T-helper 1 cell treated with Interleukin-12 subunit alpha and Interleukin-12 subunit beta and Interleukin-4 antibody, amounts not matched to agents 30 ng/mL and 1 ng/mL, for 36 hours (primary cell): ENCODE results near the gene SLC25A30. TPM values are rescaled to one million over a fixed set of nuclear protein-coding genes. Genes with fewer than 3 reads are reported as not detected.
"Not testable (repeated sequence)": the region's sequence is repeated elsewhere in the genome, so short reads cannot be mapped to it uniquely, and the experiment has no call there.

Source experiments
- intact Hi-C: fragments of 100-400 bp; cut with micrococcal nuclease; formaldehyde crosslinking; loops from one replicate; pipeline ENCODE4 v1.15.1; 2024
- total RNA-seq: library from RNA; stranded (reverse); gene quantifications from 2 replicates; pipeline ENCODE4 v1.2.3, GENCODE V29; 2022

The SLC25A30 gene
- total RNA-seq, 1 donor from 2014 or later: 22.6 TPM

DNA sequence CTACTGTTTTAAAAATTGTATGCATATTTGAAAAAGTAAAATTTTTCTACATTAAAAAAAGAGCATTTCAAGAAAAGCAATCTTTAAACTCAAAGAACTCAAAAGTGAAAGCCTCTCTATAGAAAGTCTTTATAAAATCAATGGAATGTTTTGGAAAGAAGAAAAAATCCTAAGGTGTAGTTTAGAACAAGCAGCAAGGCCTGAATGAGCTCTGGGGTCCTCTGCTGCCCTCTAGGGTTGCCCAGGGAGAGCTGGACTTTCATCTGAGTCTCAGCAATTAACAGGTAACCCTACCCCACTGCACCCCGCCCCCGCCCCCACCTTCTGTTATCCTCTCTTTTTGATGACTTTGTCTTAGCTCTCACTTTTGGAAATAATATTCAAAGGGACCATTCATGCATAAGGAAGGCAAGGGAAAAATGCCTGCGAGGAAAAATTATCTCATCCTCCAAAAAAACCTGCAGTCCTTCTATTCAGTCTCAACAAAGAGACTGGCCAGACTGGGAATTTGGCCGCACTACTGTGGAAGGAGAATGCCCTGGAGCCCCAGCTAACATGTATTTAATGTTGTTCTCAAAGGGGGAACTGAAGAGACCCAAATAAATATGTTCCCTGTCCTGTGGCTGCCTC lies 24.1 kb downstream of the SLC25A30 start:
- intact Hi-C loops: loop anchor here (1.0 to 10.0 kb wide), 3 partner anchors 85 to 781 kb away; no protein-coding TSS in a partner anchor

GRCh38 chr13:45392811-45393210 lies 25.4 kb downstream of the SLC25A30 start:
- intact Hi-C loops: loop anchor here (10.0 kb wide), 1 partner anchor 782 kb away; no protein-coding TSS in a partner anchor

- intact Hi-C loops: loop anchor here (10.0 kb wide), 1 partner anchor 783 kb away; no protein-coding TSS in a partner anchor
Measured at GRCh38 chr13:45391926-45392325, 26.2 kb downstream of the SLC25A30 start.

- intact Hi-C loops: loop anchor here (10.0 kb wide), 1 partner anchor 784 kb away; no protein-coding TSS in a partner anchor
Measured at GRCh38 chr13:45391128-45391527, 27.0 kb downstream of the SLC25A30 start.

GRCh38 chr13:45390348-45390747 lies 27.8 kb downstream of the SLC25A30 start:
- intact Hi-C loops: loop anchor here (10.0 kb wide), 1 partner anchor 784 kb away; no protein-coding TSS in a partner anchor

DNA sequence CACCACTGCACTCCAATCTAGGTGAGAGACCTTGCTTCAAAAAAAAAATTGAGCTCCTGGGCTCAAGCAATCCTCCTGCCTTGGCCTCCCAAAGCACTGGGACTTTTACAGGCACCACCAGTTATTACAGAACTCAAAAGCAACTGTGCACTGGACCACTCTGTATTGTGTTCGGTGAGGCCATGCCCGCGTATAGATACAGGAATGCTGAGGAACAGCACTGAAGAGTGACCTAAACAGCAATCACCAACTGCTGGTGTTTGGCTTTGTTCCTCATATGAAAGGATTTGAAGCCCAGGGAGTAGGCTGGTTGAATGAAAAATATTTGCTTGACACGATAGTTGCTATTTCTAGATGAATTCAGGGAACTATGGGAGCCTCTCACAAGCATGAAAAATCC lies 29.5 kb downstream of the SLC25A30 start:
- intact Hi-C loops: no loop called here

- intact Hi-C loops: not testable (repeated sequence)
Measured at GRCh38 chr13:45386892-45387575, 31.1 kb downstream of the SLC25A30 start.

- intact Hi-C loops: no loop called here
Measured at GRCh38 chr13:45385907-45386553, 32.1 kb downstream of the SLC25A30 start.

DNA sequence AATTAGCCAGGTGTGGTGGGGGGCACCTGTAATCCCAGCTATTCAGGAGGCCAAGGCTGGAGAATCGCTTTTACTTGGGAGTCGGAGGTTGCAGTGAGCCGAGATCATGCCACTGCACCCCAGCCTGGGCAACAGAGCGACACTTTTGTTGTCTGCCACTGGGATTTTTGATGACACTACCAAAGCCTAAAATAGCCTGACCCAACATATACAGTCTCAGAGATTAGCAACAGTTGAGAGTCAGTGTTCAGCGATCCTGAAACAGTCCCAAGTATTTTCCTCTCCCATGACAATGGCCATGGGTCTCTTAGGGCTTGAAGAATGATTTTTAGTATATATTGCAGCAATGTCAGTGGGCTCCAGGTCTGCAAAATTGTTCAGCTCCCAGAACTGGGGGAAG lies 32.9 kb downstream of the SLC25A30 start:
- intact Hi-C loops: no loop called here

GRCh38 chr13:45384474-45385174 lies 33.5 kb downstream of the SLC25A30 start:
- intact Hi-C loops: no loop called here

DNA sequence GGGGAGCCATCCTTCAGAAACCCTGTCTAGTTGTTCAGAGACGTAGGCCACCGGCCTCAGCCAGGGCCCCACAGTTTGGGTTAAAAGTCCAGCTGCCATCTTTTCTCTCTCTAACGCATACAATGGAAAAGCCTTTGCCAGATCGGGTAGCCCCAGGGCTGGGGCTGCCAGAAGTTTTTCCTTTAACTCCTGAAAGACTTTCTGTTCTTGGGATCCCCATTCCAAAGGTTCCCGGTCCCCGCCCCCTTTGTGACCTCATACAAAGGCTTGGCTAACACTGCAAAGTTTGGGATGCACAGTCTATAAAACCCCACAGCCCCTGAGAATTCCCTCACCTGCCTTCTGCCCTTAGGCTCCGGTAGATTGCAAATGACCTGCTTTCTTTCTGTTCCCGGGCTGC lies 35.4 kb downstream of the SLC25A30 start:
- intact Hi-C loops: not testable (repeated sequence)

DNA sequence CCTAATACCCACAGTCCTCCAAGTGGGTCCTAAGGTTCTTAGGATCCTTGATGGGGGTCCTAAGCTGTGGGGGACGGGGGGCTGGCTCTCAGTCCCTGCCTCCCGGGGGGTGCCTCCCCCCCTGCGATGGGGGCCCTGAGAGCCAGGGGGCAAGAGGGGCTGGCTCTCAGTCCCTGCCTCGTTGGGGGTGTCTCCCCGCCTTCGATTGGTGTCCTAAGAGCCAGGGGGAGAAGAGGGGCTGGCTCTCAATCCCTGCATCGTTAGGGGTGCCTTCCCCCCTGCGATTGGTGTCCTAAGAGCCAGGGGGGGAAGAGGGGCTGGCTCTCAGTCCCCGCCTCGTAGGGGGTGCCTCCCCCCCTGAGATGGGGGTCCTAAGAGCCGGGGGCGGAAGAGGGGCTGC lies 37.0 kb downstream of the SLC25A30 start:
- intact Hi-C loops: no loop called here

- intact Hi-C loops: not testable (repeated sequence)
Measured at GRCh38 chr13:45380708-45381107, 37.5 kb downstream of the SLC25A30 start.

GRCh38 chr13:45379516-45379915 lies 38.7 kb downstream of the SLC25A30 start:
- intact Hi-C loops: not testable (repeated sequence)

- intact Hi-C loops: not testable (repeated sequence)
Measured at GRCh38 chr13:45378786-45379185, 39.4 kb downstream of the SLC25A30 start.

- intact Hi-C loops: not testable (repeated sequence)
Measured at GRCh38 chr13:45377314-45377713, 40.9 kb downstream of the SLC25A30 start.

DNA sequence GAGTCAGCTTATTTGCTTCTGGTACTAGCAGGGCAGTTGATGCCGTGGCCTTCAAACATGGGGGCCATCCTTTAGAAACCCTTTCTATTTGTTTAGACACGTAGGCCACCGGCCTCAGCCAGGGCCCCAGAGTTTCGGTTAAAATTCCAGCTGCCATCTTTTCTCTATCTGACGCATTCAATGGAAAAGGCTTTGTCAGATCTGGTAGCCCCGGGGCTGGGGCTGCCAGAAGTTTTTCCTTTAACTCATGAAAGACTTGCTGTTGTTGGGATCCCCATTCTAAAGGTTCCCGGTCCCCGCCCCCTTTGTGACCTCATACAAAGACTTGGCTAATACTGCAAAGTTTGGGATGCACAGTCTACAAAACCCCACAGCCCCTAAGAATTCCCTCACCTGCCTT lies 41.5 kb downstream of the SLC25A30 start:
- intact Hi-C loops: not testable (repeated sequence)

GRCh38 chr13:45374917-45375316 lies 43.3 kb downstream of the SLC25A30 start:
- intact Hi-C loops: no loop called here

DNA sequence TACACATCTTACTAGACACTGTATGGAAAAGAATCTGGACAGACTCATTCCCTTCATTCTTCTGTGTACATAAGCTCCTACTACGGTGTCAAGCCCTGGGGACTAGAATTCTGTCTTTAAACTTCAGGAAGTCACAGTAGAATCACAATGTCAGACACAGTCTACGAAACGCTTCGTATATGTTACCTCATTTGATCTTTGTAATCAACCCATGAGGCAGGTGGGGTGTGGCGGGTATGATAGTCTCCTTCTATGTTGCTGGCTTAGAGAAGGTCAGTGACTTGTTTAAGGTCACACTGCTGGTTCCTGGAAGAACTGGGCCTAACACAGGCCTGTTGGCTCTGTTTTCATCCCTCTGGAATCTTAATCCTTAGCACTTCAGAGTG lies 45.0 kb downstream of the SLC25A30 start:
- intact Hi-C loops: no loop called here

GRCh38 chr13:45372189-45373161 lies 45.7 kb downstream of the SLC25A30 start:
- intact Hi-C loops: no loop called here
